GM12865 (cell line): Measurements from ENCODE around the gene HOXB3.
A peak's percentile ranks its signal among the peaks of the same experiment; 100 is the strongest.

ENCODE experiments used
- DNase-seq: peaks from one replicate; pipeline ENCODE4 v3.0.0; 2010; ENCODE audit warnings: low read depth
- H3K4me3 ChIP-seq: 2 replicates; pipeline ENCODE4 v1.5.1; 2011; ENCODE audit warnings: mild to moderate bottlenecking, low read depth, low read length, control low read depth
- TF ChIP-seq, protein P1 (sequence below): IDR thresholded peaks from 2 replicates; pipeline ENCODE4 v1.5.1; 2011; ENCODE audit warnings: low read length, control low read depth, low read depth, inconsistent platforms; ENCODE audit not compliant: insufficient read depth; ENCODE audit errors: missing control alignments

The HOXB3 gene

DNA sequence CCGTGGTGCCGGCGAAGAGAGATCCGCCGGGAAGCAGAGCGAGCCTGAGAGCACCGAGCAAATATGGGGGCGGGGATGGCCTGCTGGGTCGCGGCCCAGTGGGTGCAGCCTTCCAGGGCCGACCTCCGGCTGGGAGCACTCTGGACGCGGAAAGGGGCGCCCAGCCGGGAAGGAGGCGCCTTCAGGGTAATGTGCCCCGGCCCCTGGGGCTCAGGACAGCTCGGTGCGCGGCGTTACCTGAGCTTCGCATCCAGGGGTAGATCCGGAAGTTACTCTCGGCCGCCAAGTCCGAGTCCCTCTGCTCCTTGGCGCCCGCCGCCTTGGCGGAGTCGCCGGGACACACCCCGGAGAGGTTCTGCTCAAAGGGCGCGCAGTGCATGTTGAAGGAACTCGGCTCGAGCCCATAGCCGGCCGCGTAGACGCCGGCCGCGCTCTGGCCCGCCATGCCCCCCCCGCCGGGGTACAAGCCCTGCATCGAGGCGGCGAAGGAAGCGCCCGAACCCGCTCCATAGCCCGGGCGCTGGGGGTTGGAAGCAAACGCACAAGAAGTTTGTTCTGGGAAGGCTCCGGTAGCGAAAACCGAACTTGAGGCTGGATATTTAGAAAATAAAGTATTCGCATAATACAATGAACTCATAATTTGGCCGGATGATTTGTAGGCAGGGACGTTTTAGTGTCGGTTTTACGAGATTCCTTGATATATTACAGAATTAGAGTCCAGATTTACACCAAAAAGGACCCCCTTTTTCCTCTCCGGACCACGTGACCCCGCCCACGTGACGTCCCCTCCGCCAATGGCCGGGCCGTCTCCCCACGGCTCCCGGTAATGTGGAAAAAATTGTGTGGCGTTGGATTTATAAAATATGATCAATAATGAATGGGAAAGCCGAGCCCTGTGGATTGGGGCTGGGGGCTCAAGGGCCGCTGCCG, 20.5 kb upstream of the HOXB3 start, which contains the start of gene HOXB7:
Gene HOXB7 (minus strand): TSS at position 736 of the 930 bp plus-strand sequence. CDS start 99 bp downstream, at position 637.
- TF ChIP-seq, protein P1, sequence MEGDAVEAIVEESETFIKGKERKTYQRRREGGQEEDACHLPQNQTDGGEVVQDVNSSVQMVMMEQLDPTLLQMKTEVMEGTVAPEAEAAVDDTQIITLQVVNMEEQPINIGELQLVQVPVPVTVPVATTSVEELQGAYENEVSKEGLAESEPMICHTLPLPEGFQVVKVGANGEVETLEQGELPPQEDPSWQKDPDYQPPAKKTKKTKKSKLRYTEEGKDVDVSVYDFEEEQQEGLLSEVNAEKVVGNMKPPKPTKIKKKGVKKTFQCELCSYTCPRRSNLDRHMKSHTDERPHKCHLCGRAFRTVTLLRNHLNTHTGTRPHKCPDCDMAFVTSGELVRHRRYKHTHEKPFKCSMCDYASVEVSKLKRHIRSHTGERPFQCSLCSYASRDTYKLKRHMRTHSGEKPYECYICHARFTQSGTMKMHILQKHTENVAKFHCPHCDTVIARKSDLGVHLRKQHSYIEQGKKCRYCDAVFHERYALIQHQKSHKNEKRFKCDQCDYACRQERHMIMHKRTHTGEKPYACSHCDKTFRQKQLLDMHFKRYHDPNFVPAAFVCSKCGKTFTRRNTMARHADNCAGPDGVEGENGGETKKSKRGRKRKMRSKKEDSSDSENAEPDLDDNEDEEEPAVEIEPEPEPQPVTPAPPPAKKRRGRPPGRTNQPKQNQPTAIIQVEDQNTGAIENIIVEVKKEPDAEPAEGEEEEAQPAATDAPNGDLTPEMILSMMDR = no peak
- H3K4me3 ChIP-seq = peak within 1 kb of the TSS; percentile 93
- DNase-seq = peak; percentile 64

DNA sequence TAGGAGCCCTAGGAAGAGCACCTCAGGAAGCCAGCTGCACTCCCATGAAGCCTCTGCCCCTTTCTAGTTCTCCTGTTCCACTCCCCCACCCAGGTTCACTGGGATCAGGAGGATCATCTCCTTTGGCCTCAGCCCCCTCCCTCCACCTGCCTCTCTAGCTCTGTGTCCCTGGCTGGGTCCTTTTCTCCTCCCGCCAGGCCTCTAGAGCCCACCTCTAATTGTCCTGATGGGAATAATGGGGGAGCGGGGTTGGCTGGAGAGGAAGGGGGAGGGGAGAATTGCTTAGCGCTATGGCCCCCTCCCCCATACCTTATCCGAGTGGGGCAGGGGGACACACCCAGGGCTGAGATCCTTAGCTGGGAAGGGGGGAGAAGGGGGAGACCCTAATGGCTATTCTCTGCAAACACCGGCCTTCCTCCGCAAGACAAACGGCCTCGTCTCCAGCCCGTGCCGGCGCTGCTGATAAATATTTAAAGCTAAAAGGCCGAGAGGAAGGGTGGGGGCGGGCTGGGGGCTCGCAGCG, 19.8 kb upstream of the HOXB3 start:
- H3K4me3 ChIP-seq = peak overlapping the region; percentile 93

DNA sequence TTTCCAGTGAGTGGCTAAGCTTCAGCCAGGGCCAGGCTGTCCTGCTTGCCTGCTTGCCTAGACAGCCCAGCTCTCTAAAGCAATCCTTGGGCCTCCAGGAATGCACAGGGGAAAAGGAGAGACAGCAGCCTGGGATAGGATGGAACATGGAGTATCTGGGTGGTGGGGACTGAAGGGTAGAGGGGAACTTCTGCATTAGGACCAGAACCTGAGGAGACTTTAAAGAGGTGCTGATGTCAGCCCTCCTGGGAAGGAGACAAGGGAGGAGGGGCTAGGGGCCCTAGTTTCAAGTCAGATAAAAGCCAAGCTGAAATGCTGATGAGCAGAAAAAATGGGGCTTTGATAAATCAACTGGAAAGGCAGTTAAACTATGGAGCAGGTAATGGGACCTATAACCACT, 19.0 kb upstream of the HOXB3 start:
- no peak for DNase-seq
- TF ChIP-seq, protein P1 = no peak
- H3K4me3 ChIP-seq = no peak overlapping the region

More for the DNA sequence above, 19.8 kb upstream of the HOXB3 start:
- DNase-seq = no peak
- TF ChIP-seq, protein P1 = no peak

DNA sequence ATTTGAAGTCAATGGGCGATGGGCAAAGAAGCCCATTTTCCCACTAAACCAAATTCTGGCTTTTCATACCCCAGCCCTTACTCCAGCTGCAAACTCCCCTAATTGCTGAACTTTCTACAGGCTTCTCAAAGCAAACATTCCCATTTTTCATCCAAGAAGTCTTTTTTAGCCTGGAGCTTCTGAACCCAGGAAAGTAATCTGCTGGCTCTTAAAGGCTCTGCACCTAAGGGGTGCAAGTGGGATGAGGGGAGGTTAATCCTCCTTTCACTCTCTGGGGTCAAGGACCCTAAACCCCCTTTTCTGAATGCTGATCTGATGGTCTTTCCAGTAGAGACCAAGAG, 18.4 kb upstream of the HOXB3 start:
- no peak overlapping the region for H3K4me3 ChIP-seq
- TF ChIP-seq, protein P1 = no peak
- no peak for DNase-seq

DNA sequence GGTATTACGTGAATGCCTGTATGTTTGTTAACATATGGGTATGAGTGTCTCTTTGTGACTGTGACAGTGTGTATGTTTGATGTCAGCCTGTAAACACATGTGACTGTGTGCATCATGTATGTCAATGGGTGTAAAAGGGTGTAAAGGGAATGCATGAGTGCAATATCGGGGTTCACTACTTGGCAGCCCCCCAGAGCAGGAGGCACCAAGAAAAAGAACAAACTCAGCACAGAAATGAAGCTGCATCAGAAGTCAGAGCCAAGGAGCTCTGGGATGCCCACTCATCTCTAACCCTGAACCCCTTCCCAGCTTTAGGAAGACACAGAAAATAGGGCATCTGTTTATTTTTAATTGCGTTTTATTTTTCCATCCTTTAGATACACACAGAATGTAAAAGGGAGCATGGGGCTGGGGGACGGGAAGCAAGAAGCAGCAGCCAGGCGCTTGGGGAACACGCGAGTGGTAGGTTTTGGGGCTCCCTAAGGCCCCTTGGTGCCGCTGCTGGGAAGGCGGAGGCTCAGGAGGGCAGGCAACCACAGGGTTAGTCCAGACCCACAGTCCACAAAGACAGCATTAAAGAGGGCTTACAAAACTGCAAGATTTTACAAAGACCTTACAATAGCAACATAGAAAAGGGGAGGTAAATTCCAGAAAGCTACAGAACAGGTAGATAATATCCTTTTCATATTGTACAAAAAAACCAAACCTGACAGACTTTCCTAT, 17.0 kb upstream of the HOXB3 start:
- no peak overlapping the region for H3K4me3 ChIP-seq

More for the DNA sequence above, 17.0 kb upstream of the HOXB3 start:
- TF ChIP-seq, protein P1 = no peak
- no peak for DNase-seq
